OCI-LY1 (cell line): ENCODE results near the gene NUP62.

ENCODE experiments used
- H2AFZ ChIP-seq: fragments of 200-600 bp; sonication (generic), shearing (Covaris generic); 2 replicates; pipeline ENCODE4 v1.6.0; 2014; ENCODE audit warnings: antibody characterized with exemption, mild to moderate bottlenecking, low read length
- H3F3A ChIP-seq: fragments of 200-600 bp; sonication (generic), shearing (Covaris generic); 2 replicates; pipeline ENCODE4 v1.6.0; 2014; ENCODE audit warnings: mild to moderate bottlenecking, antibody characterized with exemption, low read length, moderate library complexity; ENCODE audit not compliant: insufficient read depth
- H3K27ac ChIP-seq: fragments of 200-600 bp; sonication (generic); 2 replicates; pipeline ENCODE4 v1.5.1; 2014; ENCODE audit warnings: low read length, mixed run types, mild to moderate bottlenecking, low read depth; ENCODE audit not compliant: poor library complexity, severe bottlenecking
- H3K27me3 ChIP-seq: fragments of 200-600 bp; sonication (generic); 2 replicates; pipeline ENCODE4 v1.6.0; 2014; ENCODE audit warnings: antibody characterized with exemption, mild to moderate bottlenecking, low read length, moderate library complexity; ENCODE audit not compliant: insufficient read depth
- H3K36me3 ChIP-seq: fragments of 200-600 bp; sonication (generic); 2 replicates; pipeline ENCODE4 v1.6.1; 2014; ENCODE audit warnings: mild to moderate bottlenecking, antibody characterized with exemption, low read length, moderate library complexity, mixed read lengths; ENCODE audit not compliant: insufficient read depth
- H3K4me1 ChIP-seq: fragments of 200-600 bp; sonication (generic); 2 replicates; pipeline ENCODE4 v1.5.1; 2014; ENCODE audit warnings: mild to moderate bottlenecking, low read length, moderate library complexity; ENCODE audit not compliant: insufficient read depth, severe bottlenecking
- H3K4me2 ChIP-seq: fragments of 200-600 bp; sonication (generic), shearing (Covaris generic); 2 replicates; pipeline ENCODE4 v1.6.1; 2014; ENCODE audit warnings: low read length
- H3K4me3 ChIP-seq: fragments of 200-600 bp; sonication (generic); 2 replicates; pipeline ENCODE4 v1.5.1; 2014; ENCODE audit warnings: low read length, low read depth, mild to moderate bottlenecking, mixed read lengths; ENCODE audit not compliant: poor library complexity, severe bottlenecking
- H3K79me2 ChIP-seq: fragments of 200-600 bp; shearing (Covaris generic); 2 replicates; pipeline ENCODE4 v1.6.1; 2016; ENCODE audit warnings: mixed run types, low read length, mixed read lengths; ENCODE audit not compliant: insufficient read depth
- H3K9ac ChIP-seq: fragments of 200-600 bp; sonication (generic), shearing (Covaris generic); 2 replicates; pipeline ENCODE4 v1.6.1; 2014; ENCODE audit warnings: mild to moderate bottlenecking, low read length, mixed read lengths
- H3K9me2 ChIP-seq: fragments of 200-600 bp; sonication (generic), shearing (Covaris generic); 2 replicates; pipeline ENCODE4 v1.6.1; 2014; ENCODE audit warnings: low read depth, mild to moderate bottlenecking, low read length, mixed read lengths
- H3K9me3 ChIP-seq: fragments of 200-600 bp; shearing (Covaris generic); 2 replicates; pipeline ENCODE4 v1.6.1; 2014; ENCODE audit warnings: low read length, mixed read lengths
- H4K20me1 ChIP-seq: fragments of 200-600 bp; sonication (generic), shearing (Covaris generic); 2 replicates; pipeline ENCODE4 v1.6.0; 2016; ENCODE audit warnings: mild to moderate bottlenecking, low read length; ENCODE audit not compliant: insufficient read depth
- CTCF ChIP-seq: fragments of 200-600 bp; sonication (generic), shearing (Covaris generic); IDR thresholded peaks from 2 replicates; pipeline ENCODE4 v1.5.1; 2017; ENCODE audit warnings: mild to moderate bottlenecking, antibody characterized with exemption, low read length, moderate library complexity, mixed read lengths
- EZH2 ChIP-seq: fragments of 200-600 bp; sonication (generic), shearing (Covaris generic); IDR thresholded peaks from 2 replicates; pipeline ENCODE4 v1.8.0; 2017; ENCODE audit warnings: borderline replicate concordance, mixed run types, mild to moderate bottlenecking, antibody characterized with exemption, low read length, moderate library complexity, mixed read lengths

NUP62 gene

GRCh38 chr19:49877020-49877878 is 52.1 kb downstream of the NUP62 start, which contains the start of the genes AKT1S1 and TBC1D17:
Gene AKT1S1, minus strand, starts transcription at chr19:49877355. Its CDS starts 4,060 bp downstream, at chr19:49873295.
Gene TBC1D17, plus strand, starts transcription at chr19:49877702. Its CDS starts 22 bp downstream, at chr19:49877724.
- no peaks in the 10 kb centered on the region for H3F3A ChIP-seq
- H3K4me2 ChIP-seq: peak within 1 kb of the TSS; percentile 96
- TF ChIP-seq EZH2 (no peak), CTCF (no peak)
- peaks cover 30% of the 10 kb centered on the region for H3K4me1 ChIP-seq
- peak within 1 kb of the TSS; percentile 98 for H3K9ac ChIP-seq
- H2AFZ ChIP-seq: peak within 1 kb of the TSS; percentile 70
- peak within 1 kb of the TSS; percentile 93 for H3K4me3 ChIP-seq
- no peaks in the 10 kb centered on the region for H3K9me2 ChIP-seq
- H3K9me3 ChIP-seq: no peaks in the 10 kb centered on the region
- H3K79me2 ChIP-seq: peaks cover 8% of the 10 kb centered on the region
- H4K20me1 ChIP-seq: no peaks in the 10 kb centered on the region
- no peaks in the 10 kb centered on the region for H3K27me3 ChIP-seq
- peaks cover 30% of the 10 kb centered on the region for H3K36me3 ChIP-seq
- peak within 1 kb of the TSS; percentile 93 for H3K27ac ChIP-seq

DNA sequence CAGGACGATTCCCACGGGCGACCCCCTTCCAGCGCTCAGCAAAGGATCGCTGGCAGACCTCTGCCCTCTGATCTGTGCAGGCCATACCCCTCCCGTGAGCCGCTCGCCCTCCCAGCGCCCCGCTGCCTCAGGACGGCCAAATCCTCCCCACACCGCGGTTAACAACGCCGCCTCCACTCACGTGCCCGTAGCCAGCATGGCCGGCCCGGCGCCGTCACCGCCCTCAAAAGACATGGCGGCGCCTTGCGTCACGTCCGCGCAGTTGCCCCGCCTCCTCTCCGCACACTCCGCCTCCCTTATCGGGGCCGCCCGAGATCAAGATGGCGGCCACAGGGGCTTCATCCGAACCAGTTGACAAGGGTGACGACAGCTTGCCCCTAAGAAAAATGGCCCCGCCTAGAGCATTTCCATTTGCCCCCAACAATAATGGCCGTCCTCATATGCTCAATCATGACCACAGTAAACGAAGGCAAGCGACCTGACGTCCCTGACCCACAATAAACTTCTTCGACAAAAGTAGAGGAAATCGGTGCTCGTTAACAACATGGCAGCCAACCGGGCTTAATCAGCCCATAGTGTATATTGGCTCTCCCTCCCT is 52.8 kb downstream of the NUP62 start:
- peak overlapping the region; percentile 93 for H3K4me3 ChIP-seq
- H3F3A ChIP-seq: no peaks in the 10 kb centered on the region
- H3K36me3 ChIP-seq: peaks cover 24% of the 10 kb centered on the region
- peak overlapping the region; percentile 93 for H3K27ac ChIP-seq
- no peaks in the 10 kb centered on the region for H4K20me1 ChIP-seq
- peak overlapping the region; percentile 96 for H3K4me2 ChIP-seq
- peaks cover 30% of the 10 kb centered on the region for H3K4me1 ChIP-seq
- no peaks in the 10 kb centered on the region for H3K9me2 ChIP-seq
- peak overlapping the region; percentile 98 for H3K9ac ChIP-seq
- H2AFZ ChIP-seq: peak overlapping the region; percentile 70
- no peaks in the 10 kb centered on the region for H3K9me3 ChIP-seq
- H3K27me3 ChIP-seq: no peaks in the 10 kb centered on the region
- peaks cover 8% of the 10 kb centered on the region for H3K79me2 ChIP-seq
- no peak for TF ChIP-seq CTCF
- no peak for TF ChIP-seq EZH2

DNA sequence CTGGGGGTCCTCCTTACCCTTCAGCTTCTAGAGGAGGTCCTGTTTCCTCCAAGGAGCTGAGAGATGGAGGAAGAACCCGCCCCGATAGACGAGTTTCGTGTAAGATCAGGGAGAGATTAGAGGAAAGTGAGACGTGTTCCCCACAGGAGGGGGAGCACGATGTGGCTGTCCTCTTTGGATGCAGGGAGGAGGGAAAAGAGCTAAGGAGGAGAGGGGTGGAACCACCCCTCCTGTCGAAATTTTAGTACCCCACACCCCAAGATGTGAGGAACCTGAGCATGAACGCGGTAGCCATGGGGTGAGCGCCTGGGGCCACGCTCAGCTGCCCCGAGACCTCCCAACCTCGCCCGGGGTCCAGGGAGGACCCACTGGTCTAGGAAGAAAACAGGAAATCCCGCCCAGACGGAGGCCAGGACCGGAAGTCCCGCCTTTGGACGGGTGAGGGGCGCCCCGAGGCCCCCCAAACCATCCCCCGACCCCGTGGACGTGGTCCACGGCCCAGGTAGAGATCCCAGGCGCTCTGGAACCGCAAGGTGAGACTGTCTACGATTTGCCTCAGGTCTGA is 53.4 kb downstream of the NUP62 start:
- Histone ChIP-seq H4K20me1 (no peaks in the 10 kb centered on the region), H3K9me3 (no peaks in the 10 kb centered on the region), H3K36me3 (peaks cover 24% of the 10 kb centered on the region), H3F3A (no peaks in the 10 kb centered on the region), H3K27ac (peak overlapping the region; percentile 93), H3K4me3 (peak overlapping the region; percentile 93), H2AFZ (no peak overlapping the region), H3K4me1 (peaks cover 30% of the 10 kb centered on the region), H3K4me2 (peak overlapping the region; percentile 96), H3K9me2 (no peaks in the 10 kb centered on the region), H3K79me2 (peaks cover 8% of the 10 kb centered on the region), H3K27me3 (no peaks in the 10 kb centered on the region), H3K9ac (peak overlapping the region; percentile 98)
- TF ChIP-seq EZH2 (no peak), CTCF (no peak)
